ENCODE data around the gene C2orf66. TPM values are rescaled to one million over a fixed set of nuclear protein-coding genes. Genes with fewer than 3 reads are reported as not detected.

Gene C2orf66
- under 0.01 TPM in 1 of 2 replicates, not detected in the other for total RNA-seq

GRCh38 chr2:196809260-196809659, at the start of gene C2orf66:
Gene C2orf66 (minus strand): TSS chr2:196809355. CDS start chr2:196809336, 19 bp downstream.

Other genes starting within 250 kb of the C2orf66 start
- gene HECW2, start 215.8 kb downstream of the C2orf66 start, total RNA-seq = 64.3 and 79.5 TPM in 2 replicates
- 4.7 and 9.1 TPM in 2 replicates for gene CCDC150, start 169.6 kb downstream of the C2orf66 start, total RNA-seq
- 50.5 and 53.3 TPM in 2 replicates for gene GTF3C3, start 9.7 kb downstream of the C2orf66 start, total RNA-seq
- 6.5 and 7.6 TPM in 2 replicates for gene PGAP1, start 117.4 kb upstream of the C2orf66 start, total RNA-seq

Measured in epithelial cell of umbilical artery (primary cell).